ENCODE measurements around the gene NRK. TPM values are rescaled to one million over a fixed set of nuclear protein-coding genes. Genes with fewer than 3 reads are reported as not detected.
"Not testable (repeated sequence)": the region's sequence is repeated elsewhere in the genome, so short reads cannot be mapped to it uniquely, and the experiment has no call there.

Gene NRK
- total and polyA plus RNA-seq, 2 donors from 2014 or later, result 5.0 to 7.9 TPM

DNA sequence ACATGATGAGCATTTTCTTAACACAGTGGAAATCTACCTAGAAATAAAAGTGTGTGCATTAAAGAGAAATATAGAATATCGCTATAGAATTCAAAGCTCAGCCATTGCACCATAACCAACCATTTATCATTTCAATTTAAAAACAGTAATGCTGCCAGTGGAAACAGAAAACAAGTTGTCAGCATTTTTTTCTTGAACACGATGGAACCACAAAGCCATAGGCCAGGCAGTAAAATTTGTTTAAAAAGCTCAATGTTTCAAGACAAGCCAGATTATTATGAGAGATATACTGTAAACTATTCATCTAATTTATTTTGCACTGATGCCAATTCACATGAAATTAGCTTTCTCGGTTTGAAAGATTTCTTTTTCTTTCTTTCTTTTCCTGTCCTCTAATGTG, 46.7 kb upstream of the NRK start:
- Histone ChIP-seq H3K4me1 (ENCODE audit: control insufficient read depth in 2 of 3, insufficient read depth in 2 of 3, low read depth in 1 of 3, low read length in 3 of 3) (no peaks in the 10 kb centered on the region), H3K36me3 (ENCODE audit: control insufficient read depth in 2 of 3, insufficient read depth in 3 of 3, low read length in 3 of 3) (no peaks in the 10 kb centered on the region), H3K27ac (ENCODE audit: low read depth in 2 of 2, low read length in 2 of 2) (no peak overlapping the region), H3K9me3 (ENCODE audit: control insufficient read depth in 2 of 3, insufficient read depth in 1 of 3, low read length in 3 of 3) (no peaks in the 10 kb centered on the region), H3K27me3 (ENCODE audit: control insufficient read depth, insufficient read depth, low read length) (no peaks in the 10 kb centered on the region), H3K4me3 (ENCODE audit: low read length in 3 of 3) (no peak overlapping the region), H3K9ac (ENCODE audit: low read length in 3 of 3) (no peak overlapping the region)
- FAIRE-seq, result no peak
- DNase-seq, result no peak
- TF ChIP-seq, protein P1, sequence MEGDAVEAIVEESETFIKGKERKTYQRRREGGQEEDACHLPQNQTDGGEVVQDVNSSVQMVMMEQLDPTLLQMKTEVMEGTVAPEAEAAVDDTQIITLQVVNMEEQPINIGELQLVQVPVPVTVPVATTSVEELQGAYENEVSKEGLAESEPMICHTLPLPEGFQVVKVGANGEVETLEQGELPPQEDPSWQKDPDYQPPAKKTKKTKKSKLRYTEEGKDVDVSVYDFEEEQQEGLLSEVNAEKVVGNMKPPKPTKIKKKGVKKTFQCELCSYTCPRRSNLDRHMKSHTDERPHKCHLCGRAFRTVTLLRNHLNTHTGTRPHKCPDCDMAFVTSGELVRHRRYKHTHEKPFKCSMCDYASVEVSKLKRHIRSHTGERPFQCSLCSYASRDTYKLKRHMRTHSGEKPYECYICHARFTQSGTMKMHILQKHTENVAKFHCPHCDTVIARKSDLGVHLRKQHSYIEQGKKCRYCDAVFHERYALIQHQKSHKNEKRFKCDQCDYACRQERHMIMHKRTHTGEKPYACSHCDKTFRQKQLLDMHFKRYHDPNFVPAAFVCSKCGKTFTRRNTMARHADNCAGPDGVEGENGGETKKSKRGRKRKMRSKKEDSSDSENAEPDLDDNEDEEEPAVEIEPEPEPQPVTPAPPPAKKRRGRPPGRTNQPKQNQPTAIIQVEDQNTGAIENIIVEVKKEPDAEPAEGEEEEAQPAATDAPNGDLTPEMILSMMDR (IDR thresholded peaks at IDR 0.05; ENCODE audit: borderline replicate concordance, extremely low read depth, insufficient read depth), result no peak
- intact Hi-C loops (cut with DNase I), result no loop called here

DNA sequence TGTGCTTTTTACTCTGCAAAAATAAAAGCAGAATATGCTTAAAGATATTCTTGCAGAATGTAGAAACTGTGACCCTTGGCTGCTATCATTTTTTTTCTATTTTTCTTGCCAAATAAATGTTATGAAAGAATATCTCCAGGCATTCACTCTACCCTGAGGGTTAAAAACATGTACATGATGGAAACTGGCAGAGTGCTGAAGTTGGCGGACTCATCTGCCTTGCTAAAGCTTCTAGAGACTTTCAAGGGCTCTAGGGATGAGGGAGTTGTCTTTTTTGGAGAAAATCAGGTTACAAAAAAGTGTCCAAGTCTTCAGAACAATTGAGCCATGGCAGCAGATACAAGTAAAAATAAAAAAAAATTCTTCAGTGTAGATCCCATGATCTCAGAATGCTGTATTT, 40.5 kb upstream of the NRK start:
- DNase-seq, result no peak
- no peak for FAIRE-seq

DNA sequence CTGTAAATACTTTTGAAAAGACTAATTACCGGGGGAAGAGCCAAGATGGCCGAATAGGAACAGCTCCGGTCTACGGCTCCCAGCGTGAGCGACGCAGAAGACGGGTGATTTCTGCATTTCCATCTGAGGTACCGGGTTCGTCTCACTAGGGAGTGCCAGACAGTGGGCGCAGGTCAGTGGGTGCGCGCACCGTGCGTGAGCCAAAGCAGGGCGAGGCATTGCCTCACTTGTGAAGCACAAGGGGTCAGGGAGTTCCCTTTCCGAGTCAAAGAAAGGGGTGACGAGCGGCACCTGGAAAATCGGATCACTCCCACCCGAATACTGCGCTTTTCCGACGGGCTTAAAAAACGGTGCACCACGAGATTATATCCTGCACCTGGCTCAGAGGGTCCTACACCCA, 25.5 kb upstream of the NRK start:
- DNase-seq, result peak in 1 of 5 donors; percentile 16
- H3K27me3 ChIP-seq (ENCODE audit: control insufficient read depth, insufficient read depth, low read length); H3K9me3 ChIP-seq (ENCODE audit: control insufficient read depth in 2 of 3, insufficient read depth in 1 of 3, low read length in 3 of 3); FAIRE-seq; H3K9ac ChIP-seq (ENCODE audit: low read length in 3 of 3); H3K4me1 ChIP-seq (ENCODE audit: control insufficient read depth in 2 of 3, insufficient read depth in 2 of 3, low read depth in 1 of 3, low read length in 3 of 3); intact Hi-C loops (cut with DNase I); H3K4me3 ChIP-seq (ENCODE audit: low read length in 3 of 3); H3K36me3 ChIP-seq (ENCODE audit: control insufficient read depth in 2 of 3, insufficient read depth in 3 of 3, low read length in 3 of 3); H3K27ac ChIP-seq (ENCODE audit: low read depth in 2 of 2, low read length in 2 of 2): not testable (repeated sequence)

More for the DNA sequence above, 40.5 kb upstream of the NRK start:
- Histone ChIP-seq H3K27me3 (ENCODE audit: control insufficient read depth, insufficient read depth, low read length) (no peaks in the 10 kb centered on the region), H3K4me1 (ENCODE audit: control insufficient read depth in 2 of 3, insufficient read depth in 2 of 3, low read depth in 1 of 3, low read length in 3 of 3) (no peaks in the 10 kb centered on the region), H3K36me3 (ENCODE audit: control insufficient read depth in 2 of 3, insufficient read depth in 3 of 3, low read length in 3 of 3) (no peaks in the 10 kb centered on the region), H3K9me3 (ENCODE audit: control insufficient read depth in 2 of 3, insufficient read depth in 1 of 3, low read length in 3 of 3) (no peaks in the 10 kb centered on the region), H3K9ac (ENCODE audit: low read length in 3 of 3) (no peak overlapping the region), H3K4me3 (ENCODE audit: low read length in 3 of 3) (no peak overlapping the region), H3K27ac (ENCODE audit: low read depth in 2 of 2, low read length in 2 of 2) (no peak overlapping the region)
- intact Hi-C loops (cut with DNase I), result no loop called here
- TF ChIP-seq, protein P1 (IDR thresholded peaks at IDR 0.05; ENCODE audit: borderline replicate concordance, extremely low read depth, insufficient read depth), result no peak

DNA sequence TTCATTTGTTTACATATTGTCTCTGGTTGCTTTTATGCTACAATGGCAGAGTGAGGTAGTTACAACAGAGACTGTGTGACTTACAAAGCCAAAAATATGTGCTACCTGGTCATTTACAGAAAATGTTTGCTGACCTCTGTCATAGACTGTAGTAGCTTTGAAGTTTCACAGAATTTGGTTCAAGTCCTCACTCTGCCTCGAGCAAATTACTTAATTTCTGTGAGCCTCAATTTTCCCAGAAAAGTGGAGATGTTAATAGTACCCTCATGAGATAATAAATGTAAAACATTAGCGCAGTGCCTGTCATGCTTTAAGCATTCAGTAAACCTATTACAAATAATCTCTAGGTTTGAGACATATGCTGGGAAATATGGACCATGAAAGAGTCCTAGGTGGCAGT, 18.4 kb upstream of the NRK start:
- Histone ChIP-seq H3K4me3 (ENCODE audit: low read length in 3 of 3) (no peak overlapping the region), H3K9ac (ENCODE audit: low read length in 3 of 3) (no peak overlapping the region), H3K9me3 (ENCODE audit: control insufficient read depth in 2 of 3, insufficient read depth in 1 of 3, low read length in 3 of 3) (no peaks in the 10 kb centered on the region), H3K27me3 (ENCODE audit: control insufficient read depth, insufficient read depth, low read length) (no peaks in the 10 kb centered on the region), H3K4me1 (ENCODE audit: control insufficient read depth in 2 of 3, insufficient read depth in 2 of 3, low read depth in 1 of 3, low read length in 3 of 3) (no peaks in the 10 kb centered on the region), H3K36me3 (ENCODE audit: control insufficient read depth in 2 of 3, insufficient read depth in 3 of 3, low read length in 3 of 3) (no peaks in the 10 kb centered on the region), H3K27ac (ENCODE audit: low read depth in 2 of 2, low read length in 2 of 2) (no peak overlapping the region)
- TF ChIP-seq, protein P1 (IDR thresholded peaks at IDR 0.05; ENCODE audit: borderline replicate concordance, extremely low read depth, insufficient read depth), result no peak
- intact Hi-C loops (cut with DNase I), result no loop called here
- FAIRE-seq (no peak), DNase-seq (no peak)

DNA sequence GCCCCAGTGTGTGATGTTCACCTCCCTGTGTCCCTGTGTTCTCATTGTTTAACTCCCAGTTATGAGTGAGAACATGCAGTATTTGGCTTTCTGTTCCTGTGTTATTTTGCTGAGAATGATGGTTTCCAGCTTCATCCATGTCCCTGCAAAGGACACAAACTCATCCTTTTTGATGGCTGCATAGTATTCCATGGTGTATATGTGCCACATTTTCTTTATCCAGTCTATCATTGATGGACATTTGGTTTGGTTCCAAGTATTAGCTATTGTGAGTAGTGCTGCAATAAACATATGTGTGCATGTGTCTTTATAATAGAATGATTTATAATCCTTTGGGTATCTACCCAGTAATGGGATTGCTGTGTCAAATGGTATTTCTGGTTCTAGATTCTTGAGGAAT, 16.7 kb upstream of the NRK start:
- H3K9me3 ChIP-seq (ENCODE audit: control insufficient read depth in 2 of 3, insufficient read depth in 1 of 3, low read length in 3 of 3); FAIRE-seq; H3K27me3 ChIP-seq (ENCODE audit: control insufficient read depth, insufficient read depth, low read length); H3K9ac ChIP-seq (ENCODE audit: low read length in 3 of 3); H3K27ac ChIP-seq (ENCODE audit: low read depth in 2 of 2, low read length in 2 of 2); H3K4me1 ChIP-seq (ENCODE audit: control insufficient read depth in 2 of 3, insufficient read depth in 2 of 3, low read depth in 1 of 3, low read length in 3 of 3); intact Hi-C loops (cut with DNase I); DNase-seq; H3K4me3 ChIP-seq (ENCODE audit: low read length in 3 of 3); H3K36me3 ChIP-seq (ENCODE audit: control insufficient read depth in 2 of 3, insufficient read depth in 3 of 3, low read length in 3 of 3): not testable (repeated sequence)

Measured in kidney (tissue), 14 donors.